ENCODE data around the gene SRSF4.
A peak's percentile ranks its signal among the peaks of the same experiment; 100 is the strongest.

SRSF4 gene

DNA sequence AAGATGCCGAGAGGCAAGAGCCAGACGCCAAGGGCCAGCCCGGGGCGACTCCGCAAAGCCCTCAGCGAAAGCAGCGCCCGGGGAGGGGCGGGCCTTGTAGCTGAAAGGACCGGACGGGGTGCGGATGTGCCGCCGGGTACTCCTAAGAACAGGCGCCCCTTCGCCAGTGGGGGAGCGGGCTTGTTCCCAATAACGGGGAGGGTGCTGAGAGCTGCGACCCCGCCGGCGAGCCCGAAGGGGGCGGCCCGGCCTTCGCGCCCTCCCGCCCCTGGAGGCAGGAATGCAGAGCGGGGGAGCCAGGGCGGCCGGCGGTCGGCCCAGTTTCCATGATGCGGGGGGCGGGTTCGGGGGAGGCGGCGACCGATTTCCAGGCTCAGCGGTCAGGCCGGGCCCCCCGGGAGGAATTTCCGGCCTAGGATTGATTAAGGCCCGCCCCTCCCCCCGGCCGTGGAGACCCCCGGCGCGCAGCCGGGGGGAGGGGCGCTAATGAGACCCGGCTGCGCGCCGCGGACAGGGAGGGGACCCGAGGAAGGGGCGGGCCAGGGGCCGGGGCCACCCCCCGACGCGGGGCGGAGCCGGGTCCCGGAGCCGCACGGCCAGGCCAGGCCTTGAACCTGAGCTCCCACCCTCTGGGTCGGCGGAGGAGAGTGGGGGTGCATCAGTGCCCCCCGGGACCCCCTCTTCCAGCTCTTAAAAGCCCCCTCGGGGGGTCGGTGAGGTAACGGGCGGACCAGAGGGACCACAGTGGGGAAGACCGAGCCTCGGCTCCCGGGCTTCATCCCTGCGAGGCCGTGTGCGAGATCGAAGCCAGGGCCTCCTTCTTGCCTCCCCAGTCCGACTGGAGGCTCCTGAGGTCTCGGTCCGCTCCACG, 57.1 kb downstream of the SRSF4 start:
- peak overlapping the region; percentile 64 for H3K4me3 ChIP-seq (ENCODE audit: low read depth, low read length)
- TF ChIP-seq, protein P1, sequence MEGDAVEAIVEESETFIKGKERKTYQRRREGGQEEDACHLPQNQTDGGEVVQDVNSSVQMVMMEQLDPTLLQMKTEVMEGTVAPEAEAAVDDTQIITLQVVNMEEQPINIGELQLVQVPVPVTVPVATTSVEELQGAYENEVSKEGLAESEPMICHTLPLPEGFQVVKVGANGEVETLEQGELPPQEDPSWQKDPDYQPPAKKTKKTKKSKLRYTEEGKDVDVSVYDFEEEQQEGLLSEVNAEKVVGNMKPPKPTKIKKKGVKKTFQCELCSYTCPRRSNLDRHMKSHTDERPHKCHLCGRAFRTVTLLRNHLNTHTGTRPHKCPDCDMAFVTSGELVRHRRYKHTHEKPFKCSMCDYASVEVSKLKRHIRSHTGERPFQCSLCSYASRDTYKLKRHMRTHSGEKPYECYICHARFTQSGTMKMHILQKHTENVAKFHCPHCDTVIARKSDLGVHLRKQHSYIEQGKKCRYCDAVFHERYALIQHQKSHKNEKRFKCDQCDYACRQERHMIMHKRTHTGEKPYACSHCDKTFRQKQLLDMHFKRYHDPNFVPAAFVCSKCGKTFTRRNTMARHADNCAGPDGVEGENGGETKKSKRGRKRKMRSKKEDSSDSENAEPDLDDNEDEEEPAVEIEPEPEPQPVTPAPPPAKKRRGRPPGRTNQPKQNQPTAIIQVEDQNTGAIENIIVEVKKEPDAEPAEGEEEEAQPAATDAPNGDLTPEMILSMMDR (IDR thresholded peaks at IDR 0.05; ENCODE audit: low read depth, low read length) = peak; percentile 64

DNA sequence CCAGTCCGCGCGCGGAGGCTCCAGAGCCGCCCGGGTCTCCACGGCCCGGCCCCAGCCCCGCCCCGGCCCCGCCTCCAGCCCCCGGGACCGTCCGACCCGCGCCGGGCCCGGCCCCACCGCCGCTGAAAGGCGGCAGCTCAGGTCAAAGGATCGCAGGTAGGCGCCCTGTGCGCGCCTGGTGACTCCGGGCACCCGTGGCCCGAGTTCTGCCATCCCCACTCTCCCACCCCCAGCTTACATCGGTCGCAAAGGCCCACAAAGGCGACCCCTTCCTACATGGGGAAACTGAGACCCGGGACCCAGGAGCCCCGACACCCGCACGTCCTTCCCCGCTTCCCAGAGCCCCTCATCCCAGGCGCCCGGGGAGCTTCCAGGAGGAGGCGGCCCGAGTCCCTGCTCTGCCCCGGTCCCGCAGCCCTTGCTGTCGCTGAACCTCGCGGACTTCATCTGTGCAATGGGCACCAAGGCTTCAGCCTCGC, 57.8 kb downstream of the SRSF4 start, which contains the start of gene TMEM200B:
Gene TMEM200B, minus strand, starts transcription at position 17 of the 479 bp plus-strand sequence. CDS start 2,075 bp downstream, outside the sequence.
- TF ChIP-seq, protein P1 (IDR thresholded peaks at IDR 0.05; ENCODE audit: low read depth, low read length) = no peak
- peak within 1 kb of the TSS; percentile 64 for H3K4me3 ChIP-seq (ENCODE audit: low read depth, low read length)

GRCh38 chr1:29123053-29123886, 58.4 kb downstream of the SRSF4 start:
- H3K4me3 ChIP-seq (ENCODE audit: low read depth, low read length) = peak overlapping the region; percentile 64
- TF ChIP-seq, protein P1 (IDR thresholded peaks at IDR 0.05; ENCODE audit: low read depth, low read length) = no peak

GRCh38 chr1:29122682-29123052, 59.0 kb downstream of the SRSF4 start:
- TF ChIP-seq, protein P1 (IDR thresholded peaks at IDR 0.05; ENCODE audit: low read depth, low read length) = no peak
- H3K4me3 ChIP-seq (ENCODE audit: low read depth, low read length) = peak overlapping the region; percentile 64

DNA sequence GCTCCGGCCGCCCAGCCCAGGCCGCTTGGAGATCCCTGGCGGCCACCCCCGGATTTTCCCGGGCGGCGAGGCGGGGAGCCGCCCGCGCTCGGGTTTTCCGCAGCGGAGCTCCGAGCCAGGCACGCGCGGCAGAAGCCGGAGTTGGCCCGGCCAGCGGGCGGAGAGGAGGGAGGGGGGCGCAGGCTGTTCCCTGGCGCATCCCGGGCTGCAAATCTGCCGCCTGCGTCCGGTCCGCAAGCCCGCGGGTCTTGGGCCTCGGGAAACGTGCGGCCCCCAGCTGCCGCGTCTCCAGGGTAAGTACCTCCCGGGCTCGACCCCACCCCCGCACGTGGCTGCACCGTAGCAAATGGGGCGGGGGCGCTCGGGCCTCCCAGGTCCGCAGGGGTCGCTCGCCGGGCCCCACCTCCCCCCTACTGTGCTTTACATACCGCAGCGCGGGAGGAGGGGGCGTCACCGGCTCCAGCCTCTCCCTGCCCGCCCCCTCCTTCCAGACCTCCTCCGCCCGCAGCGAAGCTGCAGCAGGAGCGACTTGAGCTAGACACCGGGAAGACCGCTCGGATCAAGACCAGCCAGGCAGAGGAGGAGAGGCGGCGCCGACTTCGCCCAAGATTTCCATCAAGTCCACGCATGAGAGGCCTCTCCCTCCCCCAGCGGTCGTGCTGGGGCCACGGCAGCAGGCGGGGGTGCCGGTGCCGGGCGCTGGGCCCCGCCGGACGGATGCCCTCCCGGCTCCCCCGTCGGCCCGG, 59.6 kb downstream of the SRSF4 start:
- TF ChIP-seq, protein P1 (IDR thresholded peaks at IDR 0.05; ENCODE audit: low read depth, low read length) = no peak
- H3K4me3 ChIP-seq (ENCODE audit: low read depth, low read length) = peak overlapping the region; percentile 64

DNA sequence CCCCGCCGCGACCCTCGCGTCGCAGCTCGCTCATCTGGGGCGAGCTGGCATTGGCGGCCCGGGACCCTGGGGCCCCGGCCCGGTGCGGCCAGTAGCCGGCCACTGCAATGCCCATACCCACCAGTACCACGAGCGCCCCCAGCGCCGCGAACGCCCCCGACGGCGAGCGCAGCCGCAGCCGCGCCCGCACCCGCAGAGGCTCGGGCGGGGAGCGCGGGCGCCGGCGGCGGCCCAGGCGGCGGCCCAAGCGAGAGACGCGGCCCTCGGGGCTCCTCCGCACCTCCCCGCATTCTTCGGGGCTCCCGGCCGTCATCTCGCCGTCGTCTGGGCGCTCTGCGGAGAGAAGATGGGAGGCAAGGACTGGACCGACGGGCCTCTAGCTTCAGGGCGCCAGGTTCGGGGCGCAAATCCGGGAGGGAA, 60.2 kb downstream of the SRSF4 start:
- TF ChIP-seq, protein P1 (IDR thresholded peaks at IDR 0.05; ENCODE audit: low read depth, low read length) = no peak
- H3K4me3 ChIP-seq (ENCODE audit: low read depth, low read length) = no peak overlapping the region

Data from WI38 (cell line).